DND-41 (cell line): ENCODE measurements around the gene A2ML1.

Source experiments
- CTCF ChIP-seq: IDR thresholded peaks from 2 replicates; pipeline ENCODE4 v1.5.1; 2012; ENCODE audit warnings: borderline replicate concordance, low read length, moderate library complexity, mild to moderate bottlenecking; ENCODE audit not compliant: poor library complexity, severe bottlenecking; ENCODE audit errors: extremely low read depth
- EZH2 ChIP-seq: IDR thresholded peaks from 3 replicates; pipeline ENCODE4 v1.6.1; 2012; ENCODE audit warnings: borderline replicate concordance, low read depth, mild to moderate bottlenecking, moderate library complexity, low read length, inconsistent platforms; ENCODE audit not compliant: severe bottlenecking

- TF ChIP-seq CTCF (no peak), EZH2 (no peak)
Observed at GRCh38 chr12:8855891-8856290, 33.5 kb downstream of the A2ML1 start.
